T47D (cell line): ENCODE data around the gene BHLHE23.

Experiments used
- DNase-seq, 2 experiments: peaks; one replicate each; pipeline versions ENCODE4 v3.0.0 to v3.0.0-alpha.2; 2011 to 2012; ENCODE audit warnings: low read depth in 1 of 2, low spot score in 1 of 2
- JUND ChIP-seq: IDR thresholded peaks from 2 replicates; pipeline ENCODE4 v1.6.1; 2012; ENCODE audit warnings: low read depth
- in situ Hi-C: cut with HindIII; loops from 2 replicates; pipeline ENCODE4 v1.10.0; 2016; ENCODE audit warnings: low sequenced_read_pairs, low pct_unique_long_range_greater_than_20kb

BHLHE23 gene

GRCh38 chr20:63007646-63008488 lies 1.1 kb upstream of the BHLHE23 start:
- in situ Hi-C loops = no loop called here
- no peak for TF ChIP-seq JUND
- no peak for DNase-seq

- in situ Hi-C loops = no loop called here
- no peak for DNase-seq
Observed at GRCh38 chr20:63007360-63007645, 539 bp upstream of the BHLHE23 start.

GRCh38 chr20:63005862-63006539 lies 763 bp downstream of the BHLHE23 start:
- no peak for TF ChIP-seq JUND
- in situ Hi-C loops = no loop called here
- DNase-seq = no peak

More at GRCh38 chr20:63007360-63007645, 539 bp upstream of the BHLHE23 start:
- TF ChIP-seq JUND = no peak

- TF ChIP-seq JUND = no peak
- DNase-seq = no peak
- in situ Hi-C loops = no loop called here
Observed at GRCh38 chr20:63005365-63005861, 1.4 kb downstream of the BHLHE23 start.

- in situ Hi-C loops = no loop called here
- no peak for TF ChIP-seq JUND
- DNase-seq = no peak
Observed at GRCh38 chr20:63004607-63005364, 2.0 kb downstream of the BHLHE23 start.

GRCh38 chr20:63003546-63003945 lies 3.2 kb downstream of the BHLHE23 start:
- DNase-seq = no peak
- in situ Hi-C loops = no loop called here
- TF ChIP-seq JUND = no peak

GRCh38 chr20:63002511-63002910 lies 4.3 kb downstream of the BHLHE23 start:
- no peak for DNase-seq
- no peak for TF ChIP-seq JUND
- in situ Hi-C loops = no loop called here

GRCh38 chr20:63000958-63001357 lies 5.8 kb downstream of the BHLHE23 start:
- DNase-seq = no peak
- no peak for TF ChIP-seq JUND
- in situ Hi-C loops = no loop called here

- in situ Hi-C loops = no loop called here
- no peak for TF ChIP-seq JUND
Observed at GRCh38 chr20:63000036-63000435, 6.7 kb downstream of the BHLHE23 start.

GRCh38 chr20:62999580-62999979 lies 7.2 kb downstream of the BHLHE23 start:
- DNase-seq = no peak
- TF ChIP-seq JUND = no peak
- in situ Hi-C loops = no loop called here

More at GRCh38 chr20:63000036-63000435, 6.7 kb downstream of the BHLHE23 start:
- DNase-seq = no peak

GRCh38 chr20:62998449-62998848 lies 8.3 kb downstream of the BHLHE23 start:
- in situ Hi-C loops = no loop called here
- DNase-seq = no peak
- TF ChIP-seq JUND = no peak

- DNase-seq = no peak
- in situ Hi-C loops = no loop called here
- TF ChIP-seq JUND = no peak
Observed at GRCh38 chr20:62997417-62998035, 9.2 kb downstream of the BHLHE23 start.

GRCh38 chr20:62996596-62996982 lies 10.2 kb downstream of the BHLHE23 start:
- no peak for DNase-seq
- no peak for TF ChIP-seq JUND
- in situ Hi-C loops = no loop called here
